CMK (cell line): ENCODE measurements around the gene CYREN.
"Not testable (repeated sequence)": the region's sequence is repeated elsewhere in the genome, so short reads cannot be mapped to it uniquely, and the experiment has no call there.

ENCODE experiments used
- DNase-seq: peaks from one replicate; pipeline ENCODE4 v3.0.0-alpha.2; 2010; ENCODE audit warnings: low read depth

Gene CYREN

DNA sequence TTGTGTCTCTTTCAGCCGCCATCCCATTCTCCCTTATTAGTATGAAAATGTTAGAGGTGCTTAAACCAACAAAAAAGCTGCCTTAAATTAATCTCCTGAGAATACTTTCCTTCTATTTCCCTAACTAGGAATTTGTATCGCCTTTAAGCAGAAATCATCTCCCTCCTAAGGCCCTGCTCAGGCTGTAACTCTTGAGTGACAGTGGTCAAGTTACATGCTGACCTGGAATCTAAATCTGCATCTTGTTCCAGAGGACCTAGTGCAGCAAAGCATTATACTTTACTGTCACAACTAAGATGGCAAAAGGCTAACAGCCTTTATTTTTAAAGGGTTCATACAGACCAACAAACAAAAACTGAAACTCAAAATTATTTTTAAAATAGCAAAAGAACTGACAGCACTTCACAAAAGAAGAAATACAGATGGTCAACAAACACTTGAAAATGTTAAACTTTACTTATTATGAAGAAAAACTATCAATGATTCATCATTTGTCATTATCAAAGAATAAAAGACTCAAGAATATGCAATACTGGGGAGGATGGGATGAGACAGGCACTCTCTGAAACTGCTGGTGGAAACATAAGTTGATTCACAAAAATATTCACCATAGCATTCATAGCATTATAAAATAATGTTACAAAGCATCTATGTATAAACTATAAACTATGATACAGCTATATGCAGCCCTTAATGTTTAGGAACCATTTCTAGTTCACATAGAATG, 11.0 kb downstream of the CYREN start:
- DNase-seq, result no peak

- no peak for DNase-seq
Measured at GRCh38 chr7:135158874-135159273, 11.6 kb downstream of the CYREN start.

DNA sequence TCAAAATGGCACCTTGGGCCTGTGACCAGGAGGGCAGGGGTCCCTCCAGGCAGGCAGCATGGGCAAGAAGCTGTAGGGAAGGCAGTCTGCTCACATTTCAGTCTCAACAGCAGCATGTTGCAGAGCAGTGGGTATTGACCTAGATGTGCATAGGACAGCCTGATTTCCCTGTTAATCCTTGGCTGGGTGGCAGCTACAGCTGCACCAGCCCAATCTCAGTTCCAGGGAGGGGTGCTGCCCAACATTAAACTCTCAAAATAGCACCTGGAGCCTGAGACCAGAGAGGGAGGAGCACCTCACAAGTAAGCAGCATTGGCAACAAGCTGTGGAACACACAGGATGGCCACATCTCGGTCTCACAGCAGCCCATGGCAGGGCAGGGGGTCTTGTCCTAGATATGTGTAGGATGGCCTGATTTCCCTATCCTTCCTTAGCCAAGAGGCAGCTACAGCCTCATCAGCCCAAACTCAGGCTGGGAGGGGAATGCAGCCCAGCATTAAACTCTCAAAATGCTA, 12.3 kb downstream of the CYREN start:
- DNase-seq, result no peak

GRCh38 chr7:135156290-135156689, 14.2 kb downstream of the CYREN start:
- no peak for DNase-seq

DNA sequence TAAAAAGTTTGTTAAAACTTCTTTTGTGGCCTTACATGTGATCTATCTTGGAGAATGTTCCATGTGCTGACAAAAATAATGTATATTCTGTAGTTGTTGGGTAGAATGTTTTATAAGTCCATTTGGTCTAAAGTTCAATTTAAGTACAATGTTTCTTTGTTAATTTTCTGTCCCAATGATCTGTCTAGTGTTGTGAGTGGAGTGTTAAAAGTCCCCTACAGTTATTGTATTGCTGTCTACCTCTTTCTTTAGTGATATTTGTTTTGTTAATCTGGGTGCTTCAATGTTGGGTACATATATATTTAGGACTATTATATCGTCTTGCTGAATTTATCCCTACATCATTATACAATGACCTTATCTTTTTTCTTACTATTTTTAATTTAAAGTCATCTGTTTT, 15.8 kb downstream of the CYREN start:
- DNase-seq, result no peak

DNA sequence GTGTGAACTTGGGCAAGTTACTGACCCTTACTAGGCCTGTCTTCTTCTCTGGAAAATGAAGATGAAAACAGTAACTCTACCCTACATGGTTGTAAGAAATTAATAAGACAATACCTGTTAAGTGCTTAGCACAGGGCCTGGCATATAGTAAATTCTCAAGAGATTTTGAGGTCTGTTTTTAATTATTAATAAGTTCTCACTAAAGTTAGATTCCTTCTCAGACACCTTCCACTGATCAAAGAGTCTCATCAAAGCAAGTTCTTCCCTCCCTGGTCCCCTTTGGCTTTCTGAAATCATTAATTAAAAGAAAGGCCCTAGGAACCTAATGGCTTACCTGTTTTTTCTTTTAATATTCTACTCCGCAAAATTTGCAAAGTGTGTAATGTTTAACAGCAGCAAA, 18.1 kb downstream of the CYREN start:
- no peak for DNase-seq

DNA sequence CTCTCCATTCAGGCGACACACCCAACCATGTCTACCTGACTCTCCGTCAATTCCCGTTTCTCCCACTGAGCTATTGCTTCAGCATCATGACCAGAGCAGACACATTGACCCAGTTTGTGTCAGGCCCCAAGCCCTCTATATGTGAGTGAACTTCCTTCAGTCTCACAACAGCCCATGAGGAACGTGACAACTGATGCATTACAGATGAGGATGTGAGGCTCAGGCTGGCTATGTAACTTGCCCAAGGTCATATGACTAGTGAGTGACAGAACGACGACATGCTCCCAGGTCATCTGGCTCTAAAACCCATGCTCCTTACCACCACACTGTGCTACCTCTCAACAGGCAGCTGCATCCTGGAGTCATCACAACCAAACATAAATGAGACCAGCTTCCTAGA, 19.0 kb downstream of the CYREN start:
- DNase-seq, result no peak

DNA sequence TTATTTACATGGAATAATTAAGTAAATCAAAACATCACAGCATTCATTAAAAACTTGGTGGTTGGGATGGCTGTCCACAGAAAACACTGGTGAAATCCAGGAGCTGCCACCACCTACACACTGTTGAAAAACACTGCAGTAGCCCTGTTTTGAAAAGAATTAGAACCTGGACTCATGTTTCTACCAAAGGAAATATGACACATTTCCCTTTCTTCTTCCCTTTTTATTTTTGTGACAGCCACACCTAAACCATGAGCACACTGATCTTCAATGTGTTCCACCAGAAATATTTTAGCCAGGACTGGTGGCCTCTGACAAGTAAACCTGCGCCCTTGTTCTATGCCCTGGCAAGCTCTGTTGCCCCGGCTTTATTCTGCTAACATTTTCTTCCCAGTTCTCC, 19.4 kb downstream of the CYREN start:
- DNase-seq, result no peak

DNA sequence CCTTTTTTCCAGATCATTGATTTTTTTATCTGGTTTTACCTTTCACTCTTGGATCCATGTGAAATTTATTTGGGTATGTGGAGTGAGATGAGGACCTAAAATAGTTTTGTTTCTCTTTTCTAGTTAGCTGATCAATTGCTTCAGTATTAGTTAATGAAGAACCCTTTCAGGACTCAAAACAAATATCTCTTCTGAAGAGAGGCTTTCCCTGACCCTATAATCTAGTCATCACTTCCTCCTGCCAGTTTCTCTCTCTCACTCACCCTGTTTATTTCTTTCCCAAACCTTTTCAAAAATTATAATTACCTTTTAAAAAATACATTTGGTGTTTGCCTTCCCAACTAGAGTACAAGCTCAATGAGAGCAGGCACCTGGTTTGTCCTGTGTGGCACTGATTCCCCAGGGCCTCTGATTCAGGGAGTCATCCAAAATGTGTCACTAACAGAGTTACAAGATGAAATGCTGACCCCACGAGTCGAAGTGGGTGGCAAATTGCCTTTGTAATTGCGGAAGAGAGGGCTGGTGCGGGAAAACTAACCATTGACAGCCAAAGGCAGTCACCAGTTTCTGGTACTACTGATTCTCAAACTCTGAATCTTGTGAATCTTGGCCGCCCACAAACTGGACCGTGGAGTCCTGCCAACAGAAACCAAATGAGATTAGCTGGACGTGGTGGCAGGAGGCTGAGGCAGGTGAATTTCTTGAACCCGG, 20.3 kb downstream of the CYREN start:
- DNase-seq, result no peak

- DNase-seq, result no peak
Measured at GRCh38 chr7:135147899-135148721, 22.4 kb downstream of the CYREN start, which contains the start of gene TMEM140. Gene TMEM140 (plus strand): TSS chr7:135148072. CDS start chr7:135164442, 16,370 bp downstream.

DNA sequence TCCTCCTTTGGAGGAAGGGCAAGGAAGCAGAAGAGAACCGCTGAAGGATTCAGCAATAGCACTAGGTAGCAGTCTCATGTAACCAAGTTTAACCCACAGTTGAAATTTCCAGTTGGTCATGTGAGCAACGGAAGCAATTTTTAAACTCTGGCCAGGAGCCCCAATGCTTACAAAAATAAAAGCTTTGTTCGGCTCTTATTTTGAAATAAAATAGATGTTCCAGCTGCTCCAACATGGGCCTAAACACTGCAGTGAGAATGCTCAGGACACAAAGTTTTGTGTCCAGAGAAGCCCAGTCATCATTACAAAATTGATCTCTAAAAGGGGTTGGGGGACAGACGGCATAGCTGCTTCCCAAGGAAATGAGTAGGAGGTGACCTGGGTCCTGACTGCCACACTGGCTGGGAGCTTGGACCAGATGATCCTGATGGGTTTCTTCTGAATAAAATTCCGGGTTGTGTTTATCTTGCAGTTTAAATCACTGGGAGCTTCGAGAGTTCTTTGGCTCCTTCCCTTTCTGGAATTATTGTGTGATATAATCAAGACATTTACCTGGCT, 23.1 kb downstream of the CYREN start:
- no peak for DNase-seq

- no peak for DNase-seq
Measured at GRCh38 chr7:135143885-135144668, 26.4 kb downstream of the CYREN start.

DNA sequence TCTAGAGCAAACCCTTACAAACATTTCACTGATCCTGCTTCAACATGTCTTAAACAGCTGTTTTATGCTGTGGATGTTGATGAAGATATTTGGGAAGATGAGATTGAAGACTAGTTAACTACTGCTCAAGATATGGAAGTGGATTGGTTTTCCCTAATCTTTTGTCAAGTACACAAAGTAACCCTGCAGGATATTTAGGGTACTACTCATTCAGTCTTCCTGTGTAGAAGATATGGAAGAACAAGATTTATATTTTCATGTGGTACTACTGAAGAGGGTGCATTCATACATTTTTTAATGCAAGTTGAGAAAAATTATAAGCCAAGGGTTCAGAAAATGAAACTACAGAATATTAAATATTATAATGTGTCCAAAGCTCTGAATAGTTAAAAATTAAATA, 40.9 kb downstream of the CYREN start:
- no peak for DNase-seq

GRCh38 chr7:135128931-135129330, 41.6 kb downstream of the CYREN start:
- DNase-seq, result no peak

GRCh38 chr7:135124631-135125030, 45.9 kb downstream of the CYREN start:
- DNase-seq, result not testable (repeated sequence)

- DNase-seq, result no peak
Measured at GRCh38 chr7:135121868-135122267, 48.6 kb downstream of the CYREN start.

- DNase-seq, result no peak
Measured at GRCh38 chr7:135117096-135117495, 53.4 kb downstream of the CYREN start.
